GM18858 (cell line): ENCODE results near the gene ITIH1.
A peak's percentile ranks its signal among the peaks of the same experiment; 100 is the strongest.
"Not testable (repeated sequence)": the region's sequence is repeated elsewhere in the genome, so short reads cannot be mapped to it uniquely, and the experiment has no call there.

Source experiments
- ATAC-seq: cut with Tn5 transposase; IDR thresholded peaks from one replicate; pipeline ENCODE4 v1.9.1; 2021; ENCODE audit not compliant: unreplicated experiment

Gene ITIH1

GRCh38 chr3:52777127-52777958 is at the start of gene ITIH1:
ITIH1 (plus strand) TSS chr3:52777599; CDS start chr3:52777616, 17 bp downstream.
- no peak for ATAC-seq

- ATAC-seq = not testable (repeated sequence)
Measured at GRCh38 chr3:52728753-52729152, 48.6 kb upstream of the ITIH1 start.

- ATAC-seq = no peak
Measured at GRCh38 chr3:52730681-52731080, 46.7 kb upstream of the ITIH1 start.

- ATAC-seq = no peak
Measured at GRCh38 chr3:52731590-52731989, 45.8 kb upstream of the ITIH1 start.

- ATAC-seq = no peak
Measured at GRCh38 chr3:52733256-52733891, 44.0 kb upstream of the ITIH1 start.

- ATAC-seq = no peak
Measured at GRCh38 chr3:52739730-52740129, 37.7 kb upstream of the ITIH1 start.

- no peak for ATAC-seq
Measured at GRCh38 chr3:52742418-52743041, 34.9 kb upstream of the ITIH1 start.

- no peak for ATAC-seq
Measured at GRCh38 chr3:52743152-52743551, 34.2 kb upstream of the ITIH1 start.

GRCh38 chr3:52743721-52744120 is 33.7 kb upstream of the ITIH1 start:
- ATAC-seq = no peak

GRCh38 chr3:52752045-52752660 is 25.2 kb upstream of the ITIH1 start:
- no peak for ATAC-seq

GRCh38 chr3:52754373-52754772 is 23.0 kb upstream of the ITIH1 start:
- no peak for ATAC-seq

GRCh38 chr3:52756141-52756540 is 21.3 kb upstream of the ITIH1 start:
- no peak for ATAC-seq

GRCh38 chr3:52763466-52763865 is 13.9 kb upstream of the ITIH1 start:
- ATAC-seq = no peak

GRCh38 chr3:52769786-52770455 is 7.5 kb upstream of the ITIH1 start:
- no peak for ATAC-seq

- ATAC-seq = peak; percentile 79
Measured at GRCh38 chr3:52770496-52771333, 6.7 kb upstream of the ITIH1 start, which contains the start of gene NEK4. NEK4 (minus strand) TSS chr3:52770940; CDS start chr3:52770746, 194 bp downstream.

GRCh38 chr3:52771334-52771681 is 6.1 kb upstream of the ITIH1 start:
- ATAC-seq = no peak

- ATAC-seq = no peak
Measured at GRCh38 chr3:52771702-52772101, 5.7 kb upstream of the ITIH1 start.

GRCh38 chr3:52773361-52774065 is 3.9 kb upstream of the ITIH1 start:
- ATAC-seq = no peak

- ATAC-seq = no peak
Measured at GRCh38 chr3:52774066-52774713, 3.2 kb upstream of the ITIH1 start.
